ENCODE measurements around the gene PNMA1. TPM values are rescaled to one million over a fixed set of nuclear protein-coding genes. Genes with fewer than 3 reads are reported as not detected.

Gene PNMA1
- total RNA-seq, 1 donor from 2014 or later, result 25.9 TPM

DNA sequence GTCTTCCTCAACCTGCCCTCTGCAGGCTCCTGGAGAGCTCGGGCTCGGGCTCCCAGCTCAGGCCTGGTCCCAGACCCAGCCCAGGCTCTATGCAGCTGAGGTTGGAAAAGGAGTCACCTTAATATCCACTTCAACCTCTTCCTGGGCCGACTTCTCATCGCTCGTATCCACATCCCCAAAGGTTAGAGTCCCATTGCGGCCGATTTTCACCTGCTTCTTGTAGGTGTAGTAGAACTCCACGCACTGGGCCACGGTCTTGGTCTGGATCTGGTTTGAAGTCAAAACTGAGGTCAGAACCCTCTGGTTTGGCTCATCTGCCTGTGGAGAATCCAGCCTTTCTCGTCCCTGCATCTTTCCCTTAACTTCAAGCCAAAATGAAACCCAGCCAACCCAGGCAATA, 8.4 kb upstream of the PNMA1 start:
- Histone ChIP-seq H3K4me2 (no peak overlapping the region), H3K27ac (no peak overlapping the region), H3K4me3 (no peak overlapping the region), H3K36me3 (no peaks in the 10 kb centered on the region), H2AFZ (replicated peaks) (no peak overlapping the region), H3F3A (ENCODE audit: low read depth) (peaks cover 13% of the 10 kb centered on the region), H3K79me2 (ENCODE audit: low read depth) (peaks cover 11% of the 10 kb centered on the region), H4K20me1 (ENCODE audit: low read depth) (peaks cover 3% of the 10 kb centered on the region), H3K9ac (no peak overlapping the region), H3K4me1 (peaks cover 33% of the 10 kb centered on the region), H3K9me3 (ENCODE audit: low read depth) (no peaks in the 10 kb centered on the region), H3K27me3 (no peaks in the 10 kb centered on the region)
- Mint-ChIP-seq H3K27me3 (ENCODE audit: insufficient read depth, low read depth) (peaks cover 2% of the 10 kb centered on the region), H3K27ac (no peak overlapping the region), H3K9me3 (no peaks in the 10 kb centered on the region), H3K4me1 (peaks cover 44% of the 10 kb centered on the region), H3K4me3 (no peak overlapping the region), H3K36me3 (peaks cover 26% of the 10 kb centered on the region)
- TF ChIP-seq EZH2phosphoT487 (IDR thresholded peaks at IDR 0.05), result no peak
- TF ChIP-seq, protein P1, sequence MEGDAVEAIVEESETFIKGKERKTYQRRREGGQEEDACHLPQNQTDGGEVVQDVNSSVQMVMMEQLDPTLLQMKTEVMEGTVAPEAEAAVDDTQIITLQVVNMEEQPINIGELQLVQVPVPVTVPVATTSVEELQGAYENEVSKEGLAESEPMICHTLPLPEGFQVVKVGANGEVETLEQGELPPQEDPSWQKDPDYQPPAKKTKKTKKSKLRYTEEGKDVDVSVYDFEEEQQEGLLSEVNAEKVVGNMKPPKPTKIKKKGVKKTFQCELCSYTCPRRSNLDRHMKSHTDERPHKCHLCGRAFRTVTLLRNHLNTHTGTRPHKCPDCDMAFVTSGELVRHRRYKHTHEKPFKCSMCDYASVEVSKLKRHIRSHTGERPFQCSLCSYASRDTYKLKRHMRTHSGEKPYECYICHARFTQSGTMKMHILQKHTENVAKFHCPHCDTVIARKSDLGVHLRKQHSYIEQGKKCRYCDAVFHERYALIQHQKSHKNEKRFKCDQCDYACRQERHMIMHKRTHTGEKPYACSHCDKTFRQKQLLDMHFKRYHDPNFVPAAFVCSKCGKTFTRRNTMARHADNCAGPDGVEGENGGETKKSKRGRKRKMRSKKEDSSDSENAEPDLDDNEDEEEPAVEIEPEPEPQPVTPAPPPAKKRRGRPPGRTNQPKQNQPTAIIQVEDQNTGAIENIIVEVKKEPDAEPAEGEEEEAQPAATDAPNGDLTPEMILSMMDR (IDR thresholded peaks at IDR 0.05), result no peak
- TF ChIP-seq EZH2 (IDR thresholded peaks at IDR 0.05), result no peak
- no peak for DNase-seq (ENCODE audit: low spot score)

DNA sequence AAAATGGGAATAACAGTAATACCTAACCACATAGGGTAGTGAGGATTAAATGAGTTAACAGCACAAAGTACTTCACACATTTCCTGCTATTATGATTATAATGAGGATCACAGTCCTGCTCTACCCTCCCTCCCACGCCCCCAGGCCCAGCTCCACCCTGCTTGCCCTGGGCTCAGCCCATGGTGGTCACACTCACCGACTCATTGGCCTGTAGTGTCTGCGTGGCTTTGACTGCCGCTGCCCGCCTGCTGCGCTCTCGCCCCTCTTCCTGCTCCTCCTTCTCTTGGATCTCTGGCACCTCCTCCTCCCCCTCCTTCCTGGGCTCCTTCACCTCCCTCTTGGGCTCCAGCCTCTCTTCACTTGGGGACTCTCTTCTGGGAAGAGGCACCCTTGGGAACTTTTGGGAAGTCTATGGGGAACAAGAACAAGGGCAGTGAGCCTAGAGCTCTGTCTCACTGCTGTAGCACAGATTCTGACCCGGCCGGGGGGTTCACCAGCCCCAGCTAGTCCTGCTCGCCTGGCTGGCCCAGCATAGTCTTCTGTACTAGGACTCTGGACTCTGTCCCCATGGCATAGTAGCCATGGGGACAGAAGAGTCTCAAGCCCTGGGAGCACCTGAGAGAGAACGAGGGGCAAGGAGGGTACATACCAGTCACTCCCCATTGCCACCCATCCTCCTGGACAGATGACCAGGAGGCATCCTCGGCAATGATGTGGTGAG, 7.1 kb upstream of the PNMA1 start:
- Histone ChIP-seq H3K9me3 (ENCODE audit: low read depth) (no peaks in the 10 kb centered on the region), H3K4me1 (peaks cover 43% of the 10 kb centered on the region), H3K27me3 (no peaks in the 10 kb centered on the region), H3K79me2 (ENCODE audit: low read depth) (peaks cover 21% of the 10 kb centered on the region), H3K27ac (no peak overlapping the region), H3K9ac (no peak overlapping the region), H3K4me2 (no peak overlapping the region), H2AFZ (replicated peaks) (no peak overlapping the region), H3K4me3 (no peak overlapping the region), H3F3A (ENCODE audit: low read depth) (peaks cover 13% of the 10 kb centered on the region), H4K20me1 (ENCODE audit: low read depth) (peaks cover 14% of the 10 kb centered on the region), H3K36me3 (no peaks in the 10 kb centered on the region)
- Mint-ChIP-seq H3K27me3 (ENCODE audit: insufficient read depth, low read depth) (peaks cover 2% of the 10 kb centered on the region), H3K27ac (peak overlapping the region; percentile 64), H3K36me3 (peaks cover 23% of the 10 kb centered on the region), H3K4me1 (peaks cover 53% of the 10 kb centered on the region), H3K9me3 (no peaks in the 10 kb centered on the region), H3K4me3 (no peak overlapping the region)
- peak; percentile 41 for DNase-seq (ENCODE audit: low spot score)
- TF ChIP-seq, protein P1 (IDR thresholded peaks at IDR 0.05), result no peak
- TF ChIP-seq EZH2 (IDR thresholded peaks at IDR 0.05), result no peak
- TF ChIP-seq EZH2phosphoT487 (IDR thresholded peaks at IDR 0.05), result no peak

DNA sequence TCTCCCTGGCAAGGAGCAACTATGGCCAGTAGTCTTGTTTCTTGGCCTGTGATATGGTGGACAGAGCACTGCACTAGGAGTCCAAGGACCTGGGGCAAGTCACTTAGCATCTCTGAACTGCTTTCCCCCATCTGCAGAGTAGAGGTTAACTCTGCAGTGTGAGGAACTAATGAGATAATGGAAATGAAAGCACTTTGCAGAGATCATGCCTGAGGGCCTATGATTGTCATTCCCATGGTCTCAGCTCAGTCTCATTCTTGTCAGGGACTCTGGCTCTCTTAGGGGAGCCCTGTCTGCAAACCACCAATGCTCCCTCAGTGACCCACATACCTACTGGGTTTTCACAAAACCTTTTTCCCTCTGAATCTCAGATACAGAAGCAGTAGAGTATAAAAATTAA, 6.5 kb upstream of the PNMA1 start:
- H3K4me1 Mint-ChIP-seq, result peaks cover 58% of the 10 kb centered on the region
- H3K27ac Mint-ChIP-seq, result no peak overlapping the region
- H3K4me2 ChIP-seq, result no peak overlapping the region
- peaks cover 21% of the 10 kb centered on the region for H4K20me1 ChIP-seq (ENCODE audit: low read depth)
- H3K4me3 ChIP-seq, result no peak overlapping the region
- no peaks in the 10 kb centered on the region for H3K9me3 Mint-ChIP-seq
- H3K27me3 Mint-ChIP-seq (ENCODE audit: insufficient read depth, low read depth), result peaks cover 2% of the 10 kb centered on the region
- H3K36me3 ChIP-seq, result no peaks in the 10 kb centered on the region
- no peak overlapping the region for H2AFZ ChIP-seq (replicated peaks)
- H3K27ac ChIP-seq, result no peak overlapping the region
- H3K79me2 ChIP-seq (ENCODE audit: low read depth), result peaks cover 21% of the 10 kb centered on the region
- H3F3A ChIP-seq (ENCODE audit: low read depth), result peaks cover 14% of the 10 kb centered on the region
- no peak overlapping the region for H3K9ac ChIP-seq
- TF ChIP-seq EZH2 (IDR thresholded peaks at IDR 0.05) (no peak), EZH2phosphoT487 (IDR thresholded peaks at IDR 0.05) (no peak)
- TF ChIP-seq, protein P1 (IDR thresholded peaks at IDR 0.05), result no peak
- H3K27me3 ChIP-seq, result peaks cover under 1% of the 10 kb centered on the region
- no peaks in the 10 kb centered on the region for H3K9me3 ChIP-seq (ENCODE audit: low read depth)
- peaks cover 48% of the 10 kb centered on the region for H3K4me1 ChIP-seq
- H3K36me3 Mint-ChIP-seq, result peaks cover 22% of the 10 kb centered on the region
- no peak overlapping the region for H3K4me3 Mint-ChIP-seq
- DNase-seq (ENCODE audit: low spot score), result no peak

Measured in neural progenitor cell (in vitro differentiated cells).